ENCODE data around the gene SKOR2.

Gene SKOR2

GRCh38 chr18:47250391-47251046 is 941 bp downstream of the SKOR2 start:
- TF ChIP-seq, protein P1, sequence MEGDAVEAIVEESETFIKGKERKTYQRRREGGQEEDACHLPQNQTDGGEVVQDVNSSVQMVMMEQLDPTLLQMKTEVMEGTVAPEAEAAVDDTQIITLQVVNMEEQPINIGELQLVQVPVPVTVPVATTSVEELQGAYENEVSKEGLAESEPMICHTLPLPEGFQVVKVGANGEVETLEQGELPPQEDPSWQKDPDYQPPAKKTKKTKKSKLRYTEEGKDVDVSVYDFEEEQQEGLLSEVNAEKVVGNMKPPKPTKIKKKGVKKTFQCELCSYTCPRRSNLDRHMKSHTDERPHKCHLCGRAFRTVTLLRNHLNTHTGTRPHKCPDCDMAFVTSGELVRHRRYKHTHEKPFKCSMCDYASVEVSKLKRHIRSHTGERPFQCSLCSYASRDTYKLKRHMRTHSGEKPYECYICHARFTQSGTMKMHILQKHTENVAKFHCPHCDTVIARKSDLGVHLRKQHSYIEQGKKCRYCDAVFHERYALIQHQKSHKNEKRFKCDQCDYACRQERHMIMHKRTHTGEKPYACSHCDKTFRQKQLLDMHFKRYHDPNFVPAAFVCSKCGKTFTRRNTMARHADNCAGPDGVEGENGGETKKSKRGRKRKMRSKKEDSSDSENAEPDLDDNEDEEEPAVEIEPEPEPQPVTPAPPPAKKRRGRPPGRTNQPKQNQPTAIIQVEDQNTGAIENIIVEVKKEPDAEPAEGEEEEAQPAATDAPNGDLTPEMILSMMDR (IDR thresholded peaks at IDR 0.05; ENCODE audit: low read length): no peak
- TF ChIP-seq EZH2phosphoT487 (IDR thresholded peaks at IDR 0.05; ENCODE audit: low read length) (no peak), EZH2 (optimal IDR thresholded peaks at IDR 0.05; ENCODE audit: low read depth, low read length) (no peak)
- Histone ChIP-seq H3K27ac (ENCODE audit: low read length) (no peak overlapping the region), H3K9me3 (replicated peaks; ENCODE audit: insufficient read depth, low read length) (no peaks in the 10 kb centered on the region), H3K9me2 (replicated peaks; ENCODE audit: insufficient read depth, low read length) (no peaks in the 10 kb centered on the region), H3K36me3 (replicated peaks; ENCODE audit: insufficient read depth, low read length) (no peaks in the 10 kb centered on the region), H3F3A (ENCODE audit: insufficient read depth, low read length) (no peaks in the 10 kb centered on the region), H3K4me3 (ENCODE audit: low read length) (no peak overlapping the region), H3K9ac (ENCODE audit: low read length) (no peak overlapping the region), H3K4me1 (ENCODE audit: low read length) (no peaks in the 10 kb centered on the region), H3K79me2 (ENCODE audit: low read length) (no peaks in the 10 kb centered on the region), H2AFZ (ENCODE audit: low read length) (no peak overlapping the region), H3K4me2 (ENCODE audit: low read depth, low read length) (no peak overlapping the region), H3K27me3 (replicated peaks; ENCODE audit: insufficient read depth, low read length) (no peaks in the 10 kb centered on the region), H4K20me1 (ENCODE audit: insufficient read depth, low read length) (no peaks in the 10 kb centered on the region)
- DNase-seq: no peak

DNA sequence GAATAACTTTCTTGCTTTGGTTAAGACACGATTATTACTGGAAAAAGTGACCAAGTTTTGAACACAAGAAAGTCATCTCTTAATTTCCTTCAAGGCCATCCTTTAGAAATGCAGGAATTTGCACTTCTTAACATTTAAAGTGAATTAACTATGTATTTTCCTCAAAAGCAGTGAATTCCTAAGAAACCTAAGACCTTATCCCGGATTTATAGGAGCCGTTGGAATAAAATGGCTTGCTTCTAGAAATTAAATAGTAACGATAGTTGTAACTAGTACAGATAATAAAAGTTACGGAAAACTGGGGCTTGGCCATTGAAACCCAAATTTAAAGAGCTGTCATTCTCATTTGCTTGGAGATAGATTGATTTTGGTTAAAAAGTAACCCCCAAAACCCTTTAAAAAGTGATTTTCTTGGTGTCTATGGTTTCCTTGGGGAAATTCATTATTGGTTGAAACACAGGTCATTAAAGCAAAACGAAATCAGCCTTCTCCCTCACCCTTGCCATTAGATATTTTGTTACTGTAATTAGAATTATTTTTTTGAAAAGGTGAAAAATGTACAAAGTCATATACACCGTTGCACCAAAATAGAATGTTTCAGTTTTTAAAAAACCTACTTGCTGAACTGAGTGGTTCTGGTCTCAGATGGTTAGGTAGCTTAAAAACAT is 2.0 kb downstream of the SKOR2 start:
- Histone ChIP-seq H3K4me3 (ENCODE audit: low read length) (no peak overlapping the region), H3K27me3 (replicated peaks; ENCODE audit: insufficient read depth, low read length) (no peaks in the 10 kb centered on the region), H3K9me3 (replicated peaks; ENCODE audit: insufficient read depth, low read length) (no peaks in the 10 kb centered on the region), H3K4me1 (ENCODE audit: low read length) (no peaks in the 10 kb centered on the region), H3K4me2 (ENCODE audit: low read depth, low read length) (no peak overlapping the region), H3K36me3 (replicated peaks; ENCODE audit: insufficient read depth, low read length) (no peaks in the 10 kb centered on the region), H3K79me2 (ENCODE audit: low read length) (no peaks in the 10 kb centered on the region), H3F3A (ENCODE audit: insufficient read depth, low read length) (no peaks in the 10 kb centered on the region), H3K27ac (ENCODE audit: low read length) (no peak overlapping the region), H2AFZ (ENCODE audit: low read length) (no peak overlapping the region), H3K9ac (ENCODE audit: low read length) (no peak overlapping the region), H3K9me2 (replicated peaks; ENCODE audit: insufficient read depth, low read length) (no peaks in the 10 kb centered on the region), H4K20me1 (ENCODE audit: insufficient read depth, low read length) (no peaks in the 10 kb centered on the region)
- no peak for DNase-seq
- no peak for TF ChIP-seq EZH2 (optimal IDR thresholded peaks at IDR 0.05; ENCODE audit: low read depth, low read length)
- no peak for TF ChIP-seq EZH2phosphoT487 (IDR thresholded peaks at IDR 0.05; ENCODE audit: low read length)
- TF ChIP-seq, protein P1 (IDR thresholded peaks at IDR 0.05; ENCODE audit: low read length): no peak

DNA sequence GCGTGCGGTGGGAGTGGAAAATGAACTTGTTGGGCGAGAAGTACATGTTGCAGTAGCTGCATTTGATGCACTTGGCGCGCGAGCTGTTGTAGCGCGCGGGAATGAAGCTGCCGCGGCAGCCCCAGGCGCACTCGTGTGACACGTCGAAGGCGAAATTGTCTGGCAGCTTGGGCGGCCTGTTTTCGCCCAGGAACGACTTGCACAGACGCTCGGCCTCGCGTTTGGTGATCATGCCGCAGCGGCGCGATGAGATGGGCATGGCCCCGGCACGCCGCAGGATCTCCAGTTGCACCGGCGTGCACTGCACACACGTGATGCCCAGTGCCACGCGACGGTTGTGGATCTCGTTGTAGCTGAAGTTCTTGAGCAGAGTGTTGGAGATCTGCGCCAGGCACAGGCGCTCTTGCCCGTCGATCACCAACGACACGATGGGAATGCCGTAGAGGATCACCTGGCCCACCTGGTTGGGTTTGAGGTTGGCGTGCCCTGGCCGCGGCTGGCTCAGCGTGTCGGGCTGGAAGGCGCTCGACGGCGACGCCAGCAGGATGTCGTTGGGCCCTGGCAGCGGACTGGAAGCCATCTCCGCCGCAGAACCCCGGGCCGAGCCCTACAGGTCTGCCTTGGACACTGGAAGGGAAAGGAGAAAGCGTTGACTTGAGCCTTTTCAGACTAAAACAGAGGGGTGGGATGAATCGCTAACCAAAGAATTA is 2.7 kb downstream of the SKOR2 start:
- no peaks in the 10 kb centered on the region for H3K27me3 ChIP-seq (replicated peaks; ENCODE audit: insufficient read depth, low read length)
- H3K4me2 ChIP-seq (ENCODE audit: low read depth, low read length): no peak overlapping the region
- no peaks in the 10 kb centered on the region for H3K9me3 ChIP-seq (replicated peaks; ENCODE audit: insufficient read depth, low read length)
- H3K4me1 ChIP-seq (ENCODE audit: low read length): no peaks in the 10 kb centered on the region
- no peaks in the 10 kb centered on the region for H3K36me3 ChIP-seq (replicated peaks; ENCODE audit: insufficient read depth, low read length)
- TF ChIP-seq EZH2 (optimal IDR thresholded peaks at IDR 0.05; ENCODE audit: low read depth, low read length) (no peak), EZH2phosphoT487 (IDR thresholded peaks at IDR 0.05; ENCODE audit: low read length) (no peak)
- TF ChIP-seq, protein P1 (IDR thresholded peaks at IDR 0.05; ENCODE audit: low read length): no peak
- no peak overlapping the region for H2AFZ ChIP-seq (ENCODE audit: low read length)
- H3K79me2 ChIP-seq (ENCODE audit: low read length): no peaks in the 10 kb centered on the region
- no peak for DNase-seq
- no peak overlapping the region for H3K9ac ChIP-seq (ENCODE audit: low read length)
- no peak overlapping the region for H3K27ac ChIP-seq (ENCODE audit: low read length)
- no peaks in the 10 kb centered on the region for H3F3A ChIP-seq (ENCODE audit: insufficient read depth, low read length)
- H3K9me2 ChIP-seq (replicated peaks; ENCODE audit: insufficient read depth, low read length): no peaks in the 10 kb centered on the region
- no peaks in the 10 kb centered on the region for H4K20me1 ChIP-seq (ENCODE audit: insufficient read depth, low read length)
- H3K4me3 ChIP-seq (ENCODE audit: low read length): no peak overlapping the region

Measured in MM.1S (cell line).